ENCODE results near the gene CHL1.

DNA sequence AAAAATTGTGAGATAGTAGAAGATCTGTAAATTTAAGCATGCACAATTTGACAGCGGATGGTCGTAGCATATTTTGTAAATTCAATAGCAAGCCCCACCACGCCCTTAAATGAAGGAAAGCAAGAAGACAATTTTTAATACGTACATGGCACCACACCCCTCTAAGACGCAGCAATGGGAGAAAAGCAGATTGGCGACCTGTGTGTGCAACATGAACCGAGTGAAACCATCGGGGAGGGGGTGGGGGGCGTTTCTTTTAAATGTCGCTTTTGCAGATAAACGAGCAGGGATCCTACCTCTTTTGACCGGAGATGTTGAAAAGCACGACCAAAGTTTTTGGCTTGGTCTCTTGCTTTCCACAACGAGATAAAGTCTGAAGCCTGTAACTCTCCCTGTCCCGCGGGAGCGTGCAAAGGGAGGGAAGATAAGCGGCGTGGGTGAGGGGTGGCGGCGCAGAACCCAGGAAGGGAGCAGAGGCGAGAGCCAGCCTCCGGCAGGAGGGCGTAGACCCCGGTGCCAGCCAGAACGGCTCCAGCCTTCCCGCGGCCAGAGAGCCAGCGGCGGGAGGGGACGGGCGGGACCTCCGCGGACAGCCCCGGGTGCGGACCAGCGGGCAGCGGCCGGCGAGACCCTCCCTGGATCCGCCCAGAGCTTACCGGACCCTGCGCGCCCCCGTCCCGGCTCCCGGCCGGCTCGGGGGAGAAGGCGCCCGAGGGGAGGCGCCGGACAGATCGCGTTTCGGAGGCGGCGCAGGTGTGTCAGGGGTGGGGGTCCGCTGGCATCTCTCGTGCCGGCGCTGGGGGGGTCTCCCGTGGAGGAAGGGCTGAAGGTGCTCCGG, at the start of gene CHL1:
- TF ChIP-seq, protein P1, sequence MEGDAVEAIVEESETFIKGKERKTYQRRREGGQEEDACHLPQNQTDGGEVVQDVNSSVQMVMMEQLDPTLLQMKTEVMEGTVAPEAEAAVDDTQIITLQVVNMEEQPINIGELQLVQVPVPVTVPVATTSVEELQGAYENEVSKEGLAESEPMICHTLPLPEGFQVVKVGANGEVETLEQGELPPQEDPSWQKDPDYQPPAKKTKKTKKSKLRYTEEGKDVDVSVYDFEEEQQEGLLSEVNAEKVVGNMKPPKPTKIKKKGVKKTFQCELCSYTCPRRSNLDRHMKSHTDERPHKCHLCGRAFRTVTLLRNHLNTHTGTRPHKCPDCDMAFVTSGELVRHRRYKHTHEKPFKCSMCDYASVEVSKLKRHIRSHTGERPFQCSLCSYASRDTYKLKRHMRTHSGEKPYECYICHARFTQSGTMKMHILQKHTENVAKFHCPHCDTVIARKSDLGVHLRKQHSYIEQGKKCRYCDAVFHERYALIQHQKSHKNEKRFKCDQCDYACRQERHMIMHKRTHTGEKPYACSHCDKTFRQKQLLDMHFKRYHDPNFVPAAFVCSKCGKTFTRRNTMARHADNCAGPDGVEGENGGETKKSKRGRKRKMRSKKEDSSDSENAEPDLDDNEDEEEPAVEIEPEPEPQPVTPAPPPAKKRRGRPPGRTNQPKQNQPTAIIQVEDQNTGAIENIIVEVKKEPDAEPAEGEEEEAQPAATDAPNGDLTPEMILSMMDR (IDR thresholded peaks at IDR 0.05; ENCODE audit: low read depth, low read length, poor library complexity, severe bottlenecking), result no peak
- TF ChIP-seq EZH2phosphoT487 (IDR thresholded peaks at IDR 0.05; ENCODE audit: borderline replicate concordance, low read length), result no peak
